HepG2 (cell line): ENCODE data around the gene HMGN1. TPM values are rescaled to one million over a fixed set of nuclear protein-coding genes. Genes with fewer than 3 reads are reported as not detected.

Source experiments
- ATAC-seq: fragments of 200-7000 bp; cut with Tn5 transposase; 3 replicates; pipeline ENCODE4 v1.9.1; 2020; ENCODE audit warnings: mild to moderate bottlenecking, moderate library complexity
- BruUV-seq: library from RNA; stranded (reverse); fragments of 400-500 nt; replicated peaks from 2 replicates; lab custom pipeline; 2021; lab: Mats Ljungman, UMichigan
- CTCF ChIA-PET: fragments of 300-600 bp; formaldehyde crosslinking; extraction: SDS; loops from one replicate; lab custom pipeline; 2021; ENCODE audit warnings: low total read pairs, inconsistent platforms, low intra/inter-chr PET ratio; lab: Yijun Ruan, JAX
- POLR2A ChIA-PET: fragments of 350-600 bp; sonication (Branson Sonifier 250); formaldehyde crosslinking; loops from one replicate; lab custom pipeline; 2020; ENCODE audit warnings: antibody characterized with exemption, inconsistent platforms; lab: Yijun Ruan, JAX
- DNase-seq: peaks from one replicate; pipeline ENCODE4 v3.0.0-alpha.2; 2015; ENCODE audit warnings: low spot score
- FAIRE-seq: peaks from 3 replicates; lab custom pipeline; 2011; peaks lifted over from hg19 to GRCh38; lab: Jason Lieb, UNC
- H2AFZ ChIP-seq: one replicate; pipeline ENCODE4 v1.6.1; 2011; ENCODE audit warnings: low read length, inconsistent platforms
- H3K27ac ChIP-seq: fragments of 300-600 bp; 3 replicates; pipeline ENCODE4 v1.8.0; 2011; ENCODE audit warnings: mixed run types, mild to moderate bottlenecking, mixed read lengths, low read length, inconsistent platforms; ENCODE audit not compliant: insufficient read depth; ENCODE audit errors: extremely low read length
- H3K27me3 ChIP-seq, 2 experiments: fragments of 200-600 bp in 1 of 2; 2 replicates in 1 of 2; 3 replicates in 1 of 2; pipeline versions ENCODE4 v1.6.0 to v1.8.0; 2011; ENCODE audit warnings: low read length in 2 of 2, mild to moderate bottlenecking in 2 of 2, moderate library complexity in 2 of 2, inconsistent platforms in 1 of 2; ENCODE audit not compliant: insufficient read depth in 2 of 2, control insufficient read depth in 1 of 2
- H3K36me3 ChIP-seq, 2 experiments: fragments of 200-600 bp in 1 of 2; replicated peaks in 1 of 2; 2 replicates in 1 of 2; 3 replicates in 1 of 2; pipeline versions ENCODE4 v1.5.1 to v1.8.0; 2011; ENCODE audit warnings: low read length in 2 of 2, inconsistent platforms in 1 of 2; ENCODE audit not compliant: insufficient read depth in 2 of 2, control insufficient read depth in 1 of 2
- H3K4me1 ChIP-seq: 2 replicates; pipeline ENCODE4 v1.5.1; 2012; ENCODE audit warnings: low read length, inconsistent platforms; ENCODE audit not compliant: insufficient read depth
- H3K4me2 ChIP-seq: 2 replicates; pipeline ENCODE4 v1.6.0; 2011; ENCODE audit warnings: low read depth, low read length, inconsistent platforms
- H3K4me3 ChIP-seq, 3 experiments: fragments of 200-600 bp in 1 of 3; sonication (generic), shearing (Covaris generic) in 1 of 3; replicated peaks in 1 of 3; 2 replicates each; pipeline ENCODE4 v1.5.1; 2011 to 2016; ENCODE audit warnings: low read length in 3 of 3, inconsistent platforms in 2 of 3, low read depth in 2 of 3, mild to moderate bottlenecking in 2 of 3, control low read depth in 1 of 3, mixed read lengths in 1 of 3; ENCODE audit not compliant: insufficient read depth in 1 of 3
- H3K79me2 ChIP-seq: one replicate; pipeline ENCODE4 v1.6.1; 2011; ENCODE audit warnings: low read length, inconsistent platforms; ENCODE audit not compliant: insufficient read depth
- H3K9ac ChIP-seq: 2 replicates; pipeline ENCODE4 v1.6.0; 2011; ENCODE audit warnings: mild to moderate bottlenecking, low read depth, low read length, inconsistent platforms; ENCODE audit not compliant: insufficient read depth
- H3K9me3 ChIP-seq: 2 replicates; pipeline ENCODE4 v1.5.1; 2012; ENCODE audit warnings: mild to moderate bottlenecking, low read length
- H4K20me1 ChIP-seq: 2 replicates; pipeline ENCODE4 v1.6.0; 2011; ENCODE audit warnings: inconsistent platforms, mild to moderate bottlenecking, low read length, moderate library complexity; ENCODE audit not compliant: insufficient read depth
- ARID4A ChIP-seq: sonication (generic); formaldehyde crosslinking; IDR thresholded peaks from 2 replicates; pipeline ENCODE4 v1.5.0; 2020; ENCODE audit warnings: mild to moderate bottlenecking, missing genetic modification reagents, borderline replicate concordance
- SRY ChIP-seq: sonication (generic); formaldehyde crosslinking; IDR thresholded peaks from 2 replicates; pipeline ENCODE4 v1.8.0; 2022; ENCODE audit warnings: mild to moderate bottlenecking, missing genetic modification reagents
- TCF7 ChIP-seq: sonication (generic); IDR thresholded peaks from 2 replicates; pipeline ENCODE4 v1.6.1; 2016; ENCODE audit warnings: antibody characterized with exemption, low read depth
- WGBS: methylation state at CpG from one replicate; pipeline ENCODE4 v1.1.6; 2017; ENCODE audit warnings: low lambda C conversion rate; 5-methylcytosine and 5-hydroxymethylcytosine counted together
- in situ Hi-C: cut with HindIII; loops from 2 replicates; pipeline ENCODE4 v1.10.0; 2017; ENCODE audit warnings: low pct_unique_long_range_greater_than_20kb; ENCODE audit not compliant: extremely low pct_ligation_motif_present
- intact Hi-C: fragments of 100-400 bp; cut with micrococcal nuclease; formaldehyde crosslinking; loops from one replicate; pipeline ENCODE4 v1.10.0; 2022; ENCODE audit not compliant: unreplicated experiment
- polyA plus RNA-seq, 8 experiments: library from polyadenylated mRNA; depleted of rRNA in 3 of 8; stranded (reverse) in 7 of 8; unstranded in 1 of 8; fragments of >200 nt; fragmentation: Illumina TruSeq in 4 of 8; extraction: Trizol in 4 of 8; gene quantifications; 2 replicates each; pipeline versions ENCODE4 v1.2.1 to v1.2.3, GENCODE V29; 2011 to 2016; ENCODE audit warnings: low read depth in 4 of 8, missing spikeins in 1 of 8, mixed read lengths in 1 of 8; ENCODE audit not compliant: insufficient read depth in 1 of 8
- total RNA-seq, 5 experiments: library from RNA; depleted of rRNA; stranded (reverse); fragments of >200 nt; fragmentation: Illumina TruSeq; extraction: Trizol; gene quantifications; 2 replicates each; pipeline ENCODE4 v1.2.3, GENCODE V29; 2016; ENCODE audit warnings: low read depth in 1 of 5
- TF ChIP-seq, protein P1 (sequence below): sonication (generic); formaldehyde crosslinking; IDR thresholded peaks from 2 replicates; pipeline ENCODE4 v1.4.0; 2020; ENCODE audit warnings: missing genetic modification reagents, borderline replicate concordance
- TF ChIP-seq, protein P2 (sequence below): IDR thresholded peaks from 2 replicates; pipeline ENCODE4 v1.6.1; 2016; ENCODE audit warnings: mild to moderate bottlenecking, missing biosample characterization, missing genetic modification reagents
- TF ChIP-seq, protein P3 (sequence below): IDR thresholded peaks from 2 replicates; pipeline ENCODE4 v1.6.1; 2016; ENCODE audit warnings: mild to moderate bottlenecking
- TF ChIP-seq, protein P4 (sequence below): sonication (generic); formaldehyde crosslinking; IDR thresholded peaks from 2 replicates; pipeline ENCODE4 v1.4.0; 2020; ENCODE audit warnings: missing genetic modification reagents, borderline replicate concordance
- TF ChIP-seq, protein P5 (sequence below): sonication (generic); formaldehyde crosslinking; IDR thresholded peaks from 2 replicates; pipeline ENCODE4 v1.4.0; 2020; ENCODE audit warnings: mild to moderate bottlenecking, missing genetic modification reagents

Gene HMGN1
- total and polyA plus RNA-seq, 2 of the 13 experiments (the other 11 are each of a cell fraction or from before 2014, with no cell fraction given), result 104 to 286 TPM

GRCh38 chr21:39316729-39317128 lies 32.2 kb downstream of the HMGN1 start:
- no peak for ATAC-seq
- Histone ChIP-seq H3K36me3 (no peaks in the 10 kb centered on the region), H3K27me3 (no peaks in the 10 kb centered on the region; a peak in 1 of 5 replicates), H3K4me2 (no peak overlapping the region), H2AFZ (no peak overlapping the region), H3K4me3 (no peak overlapping the region), H3K27ac (no peak overlapping the region), H3K9me3 (no peaks in the 10 kb centered on the region), H3K4me1 (peaks cover 49% of the 10 kb centered on the region), H3K79me2 (peaks cover 9% of the 10 kb centered on the region), H3K9ac (no peak overlapping the region), H4K20me1 (peaks cover 6% of the 10 kb centered on the region)
- DNase-seq, result no peak
- no peak for FAIRE-seq
- POLR2A ChIA-PET, result interaction anchor here (1.0 to 5.0 kb wide), 2 partner anchors 32 to 69 kb away, joined by 5 to 38 read pairs; partner anchors contain the start of gene HMGN1
- no TSS peak for BruUV-seq
- in situ Hi-C loops (no loop called here), intact Hi-C loops (no loop called here)
- CTCF ChIA-PET, result no interaction called here
- 92% methylated on average over 6 of the region's 6 CpGs for WGBS
- TF ChIP-seq ARID4A (CRISPR knock-in tag), result no peak
- TF ChIP-seq, protein P1, sequence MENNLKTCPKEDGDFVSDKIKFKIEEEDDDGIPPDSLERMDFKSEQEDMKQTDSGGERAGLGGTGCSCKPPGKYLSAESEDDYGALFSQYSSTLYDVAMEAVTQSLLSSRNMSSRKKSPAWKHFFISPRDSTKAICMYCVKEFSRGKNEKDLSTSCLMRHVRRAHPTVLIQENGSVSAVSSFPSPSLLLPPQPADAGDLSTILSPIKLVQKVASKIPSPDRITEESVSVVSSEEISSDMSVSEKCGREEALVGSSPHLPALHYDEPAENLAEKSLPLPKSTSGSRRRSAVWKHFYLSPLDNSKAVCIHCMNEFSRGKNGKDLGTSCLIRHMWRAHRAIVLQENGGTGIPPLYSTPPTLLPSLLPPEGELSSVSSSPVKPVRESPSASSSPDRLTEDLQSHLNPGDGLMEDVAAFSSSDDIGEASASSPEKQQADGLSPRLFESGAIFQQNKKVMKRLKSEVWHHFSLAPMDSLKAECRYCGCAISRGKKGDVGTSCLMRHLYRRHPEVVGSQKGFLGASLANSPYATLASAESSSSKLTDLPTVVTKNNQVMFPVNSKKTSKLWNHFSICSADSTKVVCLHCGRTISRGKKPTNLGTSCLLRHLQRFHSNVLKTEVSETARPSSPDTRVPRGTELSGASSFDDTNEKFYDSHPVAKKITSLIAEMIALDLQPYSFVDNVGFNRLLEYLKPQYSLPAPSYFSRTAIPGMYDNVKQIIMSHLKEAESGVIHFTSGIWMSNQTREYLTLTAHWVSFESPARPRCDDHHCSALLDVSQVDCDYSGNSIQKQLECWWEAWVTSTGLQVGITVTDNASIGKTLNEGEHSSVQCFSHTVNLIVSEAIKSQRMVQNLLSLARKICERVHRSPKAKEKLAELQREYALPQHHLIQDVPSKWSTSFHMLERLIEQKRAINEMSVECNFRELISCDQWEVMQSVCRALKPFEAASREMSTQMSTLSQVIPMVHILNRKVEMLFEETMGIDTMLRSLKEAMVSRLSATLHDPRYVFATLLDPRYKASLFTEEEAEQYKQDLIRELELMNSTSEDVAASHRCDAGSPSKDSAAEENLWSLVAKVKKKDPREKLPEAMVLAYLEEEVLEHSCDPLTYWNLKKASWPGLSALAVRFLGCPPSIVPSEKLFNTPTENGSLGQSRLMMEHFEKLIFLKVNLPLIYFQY, result no peak
- TF ChIP-seq SRY (CRISPR knock-in tag), result no peak
- TF ChIP-seq, protein P2, sequence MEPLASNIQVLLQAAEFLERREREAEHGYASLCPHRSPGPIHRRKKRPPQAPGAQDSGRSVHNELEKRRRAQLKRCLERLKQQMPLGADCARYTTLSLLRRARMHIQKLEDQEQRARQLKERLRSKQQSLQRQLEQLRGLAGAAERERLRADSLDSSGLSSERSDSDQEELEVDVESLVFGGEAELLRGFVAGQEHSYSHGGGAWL (CRISPR knock-in tag), result no peak
- TF ChIP-seq, protein P3, sequence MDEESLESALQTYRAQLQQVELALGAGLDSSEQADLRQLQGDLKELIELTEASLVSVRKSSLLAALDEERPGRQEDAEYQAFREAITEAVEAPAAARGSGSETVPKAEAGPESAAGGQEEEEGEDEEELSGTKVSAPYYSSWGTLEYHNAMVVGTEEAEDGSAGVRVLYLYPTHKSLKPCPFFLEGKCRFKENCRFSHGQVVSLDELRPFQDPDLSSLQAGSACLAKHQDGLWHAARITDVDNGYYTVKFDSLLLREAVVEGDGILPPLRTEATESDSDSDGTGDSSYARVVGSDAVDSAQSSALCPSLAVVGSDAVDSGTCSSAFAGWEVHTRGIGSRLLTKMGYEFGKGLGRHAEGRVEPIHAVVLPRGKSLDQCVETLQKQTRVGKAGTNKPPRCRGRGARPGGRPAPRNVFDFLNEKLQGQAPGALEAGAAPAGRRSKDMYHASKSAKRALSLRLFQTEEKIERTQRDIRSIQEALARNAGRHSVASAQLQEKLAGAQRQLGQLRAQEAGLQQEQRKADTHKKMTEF (CRISPR knock-in tag), result no peak
- TF ChIP-seq, protein P4, sequence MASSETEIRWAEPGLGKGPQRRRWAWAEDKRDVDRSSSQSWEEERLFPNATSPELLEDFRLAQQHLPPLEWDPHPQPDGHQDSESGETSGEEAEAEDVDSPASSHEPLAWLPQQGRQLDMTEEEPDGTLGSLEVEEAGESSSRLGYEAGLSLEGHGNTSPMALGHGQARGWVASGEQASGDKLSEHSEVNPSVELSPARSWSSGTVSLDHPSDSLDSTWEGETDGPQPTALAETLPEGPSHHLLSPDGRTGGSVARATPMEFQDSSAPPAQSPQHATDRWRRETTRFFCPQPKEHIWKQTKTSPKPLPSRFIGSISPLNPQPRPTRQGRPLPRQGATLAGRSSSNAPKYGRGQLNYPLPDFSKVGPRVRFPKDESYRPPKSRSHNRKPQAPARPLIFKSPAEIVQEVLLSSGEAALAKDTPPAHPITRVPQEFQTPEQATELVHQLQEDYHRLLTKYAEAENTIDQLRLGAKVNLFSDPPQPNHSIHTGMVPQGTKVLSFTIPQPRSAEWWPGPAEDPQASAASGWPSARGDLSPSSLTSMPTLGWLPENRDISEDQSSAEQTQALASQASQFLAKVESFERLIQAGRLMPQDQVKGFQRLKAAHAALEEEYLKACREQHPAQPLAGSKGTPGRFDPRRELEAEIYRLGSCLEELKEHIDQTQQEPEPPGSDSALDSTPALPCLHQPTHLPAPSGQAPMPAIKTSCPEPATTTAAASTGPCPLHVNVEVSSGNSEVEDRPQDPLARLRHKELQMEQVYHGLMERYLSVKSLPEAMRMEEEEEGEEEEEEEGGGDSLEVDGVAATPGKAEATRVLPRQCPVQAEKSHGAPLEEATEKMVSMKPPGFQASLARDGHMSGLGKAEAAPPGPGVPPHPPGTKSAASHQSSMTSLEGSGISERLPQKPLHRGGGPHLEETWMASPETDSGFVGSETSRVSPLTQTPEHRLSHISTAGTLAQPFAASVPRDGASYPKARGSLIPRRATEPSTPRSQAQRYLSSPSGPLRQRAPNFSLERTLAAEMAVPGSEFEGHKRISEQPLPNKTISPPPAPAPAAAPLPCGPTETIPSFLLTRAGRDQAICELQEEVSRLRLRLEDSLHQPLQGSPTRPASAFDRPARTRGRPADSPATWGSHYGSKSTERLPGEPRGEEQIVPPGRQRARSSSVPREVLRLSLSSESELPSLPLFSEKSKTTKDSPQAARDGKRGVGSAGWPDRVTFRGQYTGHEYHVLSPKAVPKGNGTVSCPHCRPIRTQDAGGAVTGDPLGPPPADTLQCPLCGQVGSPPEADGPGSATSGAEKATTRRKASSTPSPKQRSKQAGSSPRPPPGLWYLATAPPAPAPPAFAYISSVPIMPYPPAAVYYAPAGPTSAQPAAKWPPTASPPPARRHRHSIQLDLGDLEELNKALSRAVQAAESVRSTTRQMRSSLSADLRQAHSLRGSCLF (CRISPR knock-in tag), result no peak
- TF ChIP-seq, protein P5, sequence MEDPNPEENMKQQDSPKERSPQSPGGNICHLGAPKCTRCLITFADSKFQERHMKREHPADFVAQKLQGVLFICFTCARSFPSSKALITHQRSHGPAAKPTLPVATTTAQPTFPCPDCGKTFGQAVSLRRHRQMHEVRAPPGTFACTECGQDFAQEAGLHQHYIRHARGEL, result no peak
- TF ChIP-seq TCF7, result no peak
